Measurements from ENCODE around the gene ECE1.

ECE1 gene

DNA sequence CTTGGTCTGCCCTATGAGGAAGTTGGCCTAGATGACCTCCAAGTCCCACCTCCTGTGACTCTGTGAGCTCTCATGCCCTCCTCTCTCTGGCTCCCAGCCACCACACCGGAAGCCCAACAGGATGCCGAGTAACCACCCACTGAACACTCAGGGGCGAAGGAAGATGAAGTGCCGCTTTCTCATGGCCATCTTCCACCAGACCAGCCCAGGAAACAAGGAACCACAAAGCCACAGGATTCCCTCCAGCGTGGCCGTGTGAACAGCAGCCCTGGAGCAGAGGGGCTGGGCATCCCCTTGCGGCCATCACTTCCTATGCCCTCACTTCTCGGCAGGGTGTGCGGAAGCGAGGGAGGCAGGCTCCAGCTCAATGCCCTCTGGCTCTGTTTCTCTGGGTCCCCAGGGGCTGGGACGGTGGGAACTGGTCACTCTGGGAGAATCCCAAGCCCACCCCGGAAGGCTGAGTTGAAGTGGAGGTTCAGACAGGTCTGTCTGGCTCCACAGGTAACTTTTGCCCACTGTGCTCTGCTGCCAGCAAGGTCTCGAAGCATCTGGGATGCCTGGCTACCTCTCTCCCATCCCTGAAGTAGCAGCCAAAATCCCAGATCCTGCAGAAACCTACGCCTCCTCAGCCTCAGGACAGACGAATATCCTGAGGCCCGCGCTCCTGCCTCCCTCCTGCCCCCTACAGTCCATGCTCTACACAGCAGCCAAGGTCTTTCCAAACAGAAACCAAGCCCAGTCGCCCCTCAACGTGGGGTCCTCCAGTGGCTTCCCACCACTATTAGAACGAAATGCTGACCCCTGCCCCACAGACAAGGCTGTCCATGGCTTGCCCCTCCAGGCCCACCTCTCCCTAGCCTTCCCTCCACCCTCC, 44.2 kb upstream of the ECE1 start:
- Histone ChIP-seq H3K27ac (ENCODE audit: low read length) (no peak overlapping the region), H3K36me3 (ENCODE audit: control insufficient read depth, insufficient read depth, low read length) (no peaks in the 10 kb centered on the region), H3K4me3 (ENCODE audit: low read length) (no peak overlapping the region), H3K9me3 (ENCODE audit: control insufficient read depth, insufficient read depth, low read length) (no peaks in the 10 kb centered on the region), H3K27me3 (ENCODE audit: control insufficient read depth, insufficient read depth, low read length) (no peaks in the 10 kb centered on the region), H3K4me1 (ENCODE audit: control insufficient read depth, insufficient read depth, low read length) (peaks cover 12% of the 10 kb centered on the region)
- DNase-seq (ENCODE audit: low read depth, low spot score), result no peak
- WGBS (ENCODE audit: insufficient coverage, insufficient read length), result no CpG with 5 or more reads among the region's 20 CpGs

DNA sequence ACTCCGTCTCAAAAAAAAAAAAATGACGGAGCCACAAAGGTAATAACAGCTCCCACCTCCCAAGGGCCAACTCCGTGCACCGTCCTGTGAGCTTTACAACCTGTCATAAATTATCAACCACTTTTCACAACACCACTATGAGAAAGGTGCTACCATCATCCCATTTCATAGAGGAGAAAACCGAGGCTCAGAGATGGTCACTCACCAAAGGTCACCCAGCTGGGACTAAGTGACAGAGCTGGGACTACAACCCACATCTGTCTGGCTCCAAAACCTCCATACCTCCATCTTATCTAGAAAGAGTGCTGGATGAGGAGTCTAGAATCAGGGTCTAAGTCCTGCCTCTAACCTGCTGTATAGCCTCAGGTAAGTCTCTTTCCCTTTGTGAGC, 43.6 kb upstream of the ECE1 start:
- no peak for DNase-seq (ENCODE audit: low read depth, low spot score)
- Histone ChIP-seq H3K36me3 (ENCODE audit: control insufficient read depth, insufficient read depth, low read length) (no peaks in the 10 kb centered on the region), H3K27me3 (ENCODE audit: control insufficient read depth, insufficient read depth, low read length) (no peaks in the 10 kb centered on the region), H3K27ac (ENCODE audit: low read length) (no peak overlapping the region), H3K4me1 (ENCODE audit: control insufficient read depth, insufficient read depth, low read length) (peaks cover 17% of the 10 kb centered on the region), H3K4me3 (ENCODE audit: low read length) (no peak overlapping the region), H3K9me3 (ENCODE audit: control insufficient read depth, insufficient read depth, low read length) (no peaks in the 10 kb centered on the region)
- no CpG with 5 or more reads among the region's 5 CpGs for WGBS (ENCODE audit: insufficient coverage, insufficient read length)

DNA sequence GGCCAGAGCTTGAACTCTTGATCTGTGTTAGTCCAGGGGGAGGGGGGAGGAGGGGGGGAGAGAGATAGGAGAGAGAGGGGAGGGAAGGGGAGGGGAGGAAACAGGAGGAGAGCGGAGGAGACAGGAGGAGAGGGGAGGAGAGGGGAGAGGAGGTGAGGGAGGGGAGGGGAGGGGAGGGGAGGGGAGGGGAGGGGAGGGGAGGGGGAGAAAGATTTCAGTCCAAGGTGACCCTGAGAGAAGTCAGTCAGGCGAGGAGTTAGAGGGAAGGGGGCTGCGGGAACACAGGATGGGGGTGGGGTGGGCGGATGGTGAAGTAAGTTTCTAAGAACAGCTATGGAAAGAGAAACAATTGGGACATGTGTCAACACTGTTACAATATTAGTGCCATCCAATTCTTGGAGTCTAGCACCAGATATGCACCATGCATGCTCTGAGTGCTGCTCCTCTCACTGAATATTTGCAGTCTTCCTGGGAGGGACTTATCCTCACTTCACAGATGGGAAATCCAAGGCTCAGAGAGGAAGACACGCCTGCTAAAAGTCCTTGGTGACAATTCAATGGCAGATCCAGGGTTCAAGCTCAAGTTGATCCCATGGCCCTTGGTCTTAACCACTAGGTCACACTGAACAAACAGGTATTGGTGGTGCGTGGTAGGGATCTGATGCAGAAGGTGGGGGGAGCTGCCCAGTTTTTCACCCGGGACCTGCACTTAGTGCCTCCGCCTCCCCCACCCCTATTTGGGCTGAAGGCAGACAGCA, 42.5 kb upstream of the ECE1 start:
- Histone ChIP-seq H3K9me3 (ENCODE audit: control insufficient read depth, insufficient read depth, low read length) (no peaks in the 10 kb centered on the region), H3K4me1 (ENCODE audit: control insufficient read depth, insufficient read depth, low read length) (peaks cover 19% of the 10 kb centered on the region), H3K27ac (ENCODE audit: low read length) (no peak overlapping the region), H3K36me3 (ENCODE audit: control insufficient read depth, insufficient read depth, low read length) (no peaks in the 10 kb centered on the region), H3K27me3 (ENCODE audit: control insufficient read depth, insufficient read depth, low read length) (no peaks in the 10 kb centered on the region), H3K4me3 (ENCODE audit: low read length) (no peak overlapping the region)
- no peak for DNase-seq (ENCODE audit: low read depth, low spot score)
- no CpG with 5 or more reads among the region's 8 CpGs for WGBS (ENCODE audit: insufficient coverage, insufficient read length)

DNA sequence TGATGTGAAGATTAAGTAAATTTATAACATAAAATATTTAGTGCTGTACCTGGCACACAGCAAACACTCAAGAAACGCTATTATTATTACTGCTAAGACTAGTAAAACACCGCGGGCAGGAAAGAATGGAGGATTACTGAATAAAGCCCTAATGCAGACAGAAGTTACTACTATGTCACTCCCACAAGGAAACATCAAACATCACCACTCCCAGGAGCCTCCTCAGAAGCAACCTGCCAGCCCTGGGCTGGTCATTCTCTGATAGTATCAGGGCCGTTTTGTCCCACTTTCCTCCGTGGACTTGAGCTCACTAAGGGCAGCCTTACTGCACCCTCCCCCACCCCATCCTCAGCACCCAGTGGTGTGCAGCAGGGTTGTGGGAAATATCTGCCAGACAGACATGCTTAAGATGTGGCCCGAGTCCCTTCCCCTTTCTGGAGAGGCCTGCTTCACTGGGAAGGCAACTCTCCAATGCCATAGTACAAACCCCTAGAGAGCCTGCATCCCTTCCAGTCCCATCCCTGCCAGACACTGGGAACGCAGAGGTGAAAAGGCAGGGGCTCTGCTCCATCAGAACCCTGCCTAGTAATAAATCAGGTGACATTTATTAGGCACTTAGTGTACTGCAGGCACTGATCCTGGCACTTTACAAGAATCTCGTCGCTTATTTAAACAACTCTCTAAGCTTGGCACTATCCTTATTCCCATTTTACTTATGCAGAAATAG, 41.7 kb upstream of the ECE1 start:
- Histone ChIP-seq H3K27ac (ENCODE audit: low read length) (no peak overlapping the region), H3K4me1 (ENCODE audit: control insufficient read depth, insufficient read depth, low read length) (peaks cover 23% of the 10 kb centered on the region), H3K27me3 (ENCODE audit: control insufficient read depth, insufficient read depth, low read length) (no peaks in the 10 kb centered on the region), H3K36me3 (ENCODE audit: control insufficient read depth, insufficient read depth, low read length) (no peaks in the 10 kb centered on the region), H3K9me3 (ENCODE audit: control insufficient read depth, insufficient read depth, low read length) (no peaks in the 10 kb centered on the region), H3K4me3 (ENCODE audit: low read length) (no peak overlapping the region)
- no peak for DNase-seq (ENCODE audit: low read depth, low spot score)
- no CpG with 5 or more reads among the region's 9 CpGs for WGBS (ENCODE audit: insufficient coverage, insufficient read length)

DNA sequence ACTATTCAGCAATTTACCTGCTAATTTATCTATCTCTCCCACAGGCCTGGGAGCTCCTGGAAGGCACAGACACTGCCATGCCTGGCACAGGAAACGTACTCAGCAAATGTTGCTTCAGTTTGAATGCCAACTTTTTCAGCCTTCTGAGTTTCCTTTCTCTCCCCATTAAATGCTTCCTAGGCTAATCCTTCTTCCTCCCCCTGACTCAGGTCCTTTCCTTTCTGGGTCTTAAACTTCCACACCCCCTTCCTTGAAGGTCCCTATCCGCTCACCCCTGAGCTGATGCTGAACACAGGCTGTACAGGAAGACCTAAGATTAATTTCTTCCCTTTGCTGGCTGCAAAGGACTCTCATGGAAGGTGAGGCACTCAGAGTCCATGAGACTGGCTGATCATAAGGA, 40.3 kb upstream of the ECE1 start:
- Histone ChIP-seq H3K9me3 (ENCODE audit: control insufficient read depth, insufficient read depth, low read length) (no peaks in the 10 kb centered on the region), H3K27me3 (ENCODE audit: control insufficient read depth, insufficient read depth, low read length) (no peaks in the 10 kb centered on the region), H3K36me3 (ENCODE audit: control insufficient read depth, insufficient read depth, low read length) (no peaks in the 10 kb centered on the region), H3K4me3 (ENCODE audit: low read length) (no peak overlapping the region), H3K4me1 (ENCODE audit: control insufficient read depth, insufficient read depth, low read length) (peaks cover 27% of the 10 kb centered on the region), H3K27ac (ENCODE audit: low read length) (no peak overlapping the region)
- no peak for DNase-seq (ENCODE audit: low read depth, low spot score)
- WGBS (ENCODE audit: insufficient coverage, insufficient read length), result no CpG with 5 or more reads among the region's 2 CpGs

DNA sequence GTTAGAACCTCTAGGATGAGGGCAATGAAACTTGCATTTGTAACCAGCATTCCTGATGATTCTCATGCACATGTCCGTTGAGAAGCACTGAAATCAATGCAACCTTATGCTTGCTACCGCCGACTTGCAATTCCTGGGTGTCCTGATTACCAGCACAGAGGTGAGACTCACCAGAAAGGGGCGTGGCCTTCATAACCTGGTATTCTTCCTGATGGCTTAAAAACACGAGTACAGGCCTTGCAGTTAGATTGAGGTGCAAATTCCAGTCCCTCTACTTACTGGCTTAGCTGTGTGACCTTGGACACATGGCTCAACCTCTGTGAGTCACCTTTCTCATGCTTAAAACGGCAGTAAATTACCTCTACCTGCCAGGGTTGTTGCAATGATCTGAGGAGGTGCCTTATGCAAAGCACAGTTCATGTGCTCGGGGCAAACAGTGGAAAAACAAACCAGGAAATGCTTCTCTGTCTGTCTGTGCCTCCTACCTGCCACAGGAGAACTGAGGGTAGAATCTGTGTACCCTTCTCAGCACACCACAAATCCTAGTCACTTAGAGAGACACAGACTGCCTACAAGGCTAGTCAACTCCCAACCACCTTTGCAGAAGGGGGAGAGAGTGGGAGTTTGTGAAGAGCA, 39.1 kb upstream of the ECE1 start:
- Histone ChIP-seq H3K27me3 (ENCODE audit: control insufficient read depth, insufficient read depth, low read length) (no peaks in the 10 kb centered on the region), H3K9me3 (ENCODE audit: control insufficient read depth, insufficient read depth, low read length) (no peaks in the 10 kb centered on the region), H3K4me3 (ENCODE audit: low read length) (no peak overlapping the region), H3K4me1 (ENCODE audit: control insufficient read depth, insufficient read depth, low read length) (peaks cover 27% of the 10 kb centered on the region), H3K36me3 (ENCODE audit: control insufficient read depth, insufficient read depth, low read length) (no peaks in the 10 kb centered on the region), H3K27ac (ENCODE audit: low read length) (no peak overlapping the region)
- WGBS (ENCODE audit: insufficient coverage, insufficient read length), result no CpG with 5 or more reads among the region's 7 CpGs
- no peak for DNase-seq (ENCODE audit: low read depth, low spot score)

DNA sequence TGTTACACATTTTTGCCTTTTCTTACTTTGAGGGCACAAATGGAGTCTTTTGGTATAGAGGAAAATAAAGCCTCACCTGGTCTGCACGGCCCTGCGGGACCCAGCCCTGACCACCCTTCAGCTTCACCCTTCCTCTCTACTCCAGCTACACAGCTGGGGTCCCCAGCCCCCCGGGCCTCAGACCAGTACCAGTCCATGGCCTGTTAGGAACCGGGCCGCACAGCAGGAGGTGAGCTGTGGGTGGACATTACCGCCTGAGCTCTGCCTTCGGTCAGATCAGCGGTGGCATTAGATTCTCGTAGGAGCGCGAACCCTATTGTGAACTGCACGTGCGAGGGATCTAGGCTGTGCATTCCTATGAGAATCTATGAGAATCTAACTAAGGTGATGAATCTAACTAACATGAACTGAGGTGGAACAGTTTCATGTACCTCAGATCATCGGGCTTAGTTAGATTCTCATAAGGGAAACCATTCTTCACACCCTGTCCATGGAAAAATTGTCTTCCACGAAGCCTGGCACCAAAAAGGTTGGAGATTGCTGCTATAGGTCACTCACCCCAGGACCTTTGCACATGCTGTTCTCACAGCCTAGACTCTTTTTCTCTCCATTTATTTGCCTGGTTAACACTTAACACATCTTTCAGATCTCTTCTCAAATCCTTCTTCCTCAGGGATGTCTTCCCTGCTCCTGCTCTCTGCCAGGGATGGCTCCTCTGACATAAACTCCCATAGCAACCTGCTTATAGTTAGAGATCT, 37.5 kb upstream of the ECE1 start:
- DNase-seq (ENCODE audit: low read depth, low spot score), result no peak
- Histone ChIP-seq H3K27ac (ENCODE audit: low read length) (no peak overlapping the region), H3K36me3 (ENCODE audit: control insufficient read depth, insufficient read depth, low read length) (no peaks in the 10 kb centered on the region), H3K4me1 (ENCODE audit: control insufficient read depth, insufficient read depth, low read length) (peaks cover 27% of the 10 kb centered on the region), H3K4me3 (ENCODE audit: low read length) (no peak overlapping the region), H3K27me3 (ENCODE audit: control insufficient read depth, insufficient read depth, low read length) (no peaks in the 10 kb centered on the region), H3K9me3 (ENCODE audit: control insufficient read depth, insufficient read depth, low read length) (no peaks in the 10 kb centered on the region)
- no CpG with 5 or more reads among the region's 15 CpGs for WGBS (ENCODE audit: insufficient coverage, insufficient read length)

DNA sequence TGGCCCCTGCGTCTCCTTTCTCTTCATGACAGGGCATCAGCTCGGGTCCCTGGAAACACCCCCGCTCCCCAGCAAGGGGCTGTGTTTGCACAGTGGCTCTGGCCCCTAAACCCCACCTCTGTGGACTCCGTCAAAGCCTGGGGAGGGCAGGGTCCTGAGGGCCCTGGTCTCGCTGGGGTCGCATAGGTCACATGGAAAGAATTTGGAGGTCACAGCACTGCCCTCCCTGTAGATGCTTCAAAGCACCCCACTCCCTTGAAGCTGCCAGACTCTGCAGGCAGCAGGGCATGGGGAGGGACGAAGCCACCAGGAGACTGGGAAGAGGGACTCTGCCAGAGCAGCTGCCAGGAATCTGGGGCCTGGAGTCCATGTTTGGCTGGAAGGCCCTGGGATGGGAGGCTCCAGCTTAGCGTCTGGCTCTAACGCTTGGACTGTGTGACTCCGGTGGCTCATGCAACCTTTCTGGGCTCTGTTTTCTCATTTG, 36.6 kb upstream of the ECE1 start:
- Histone ChIP-seq H3K9me3 (ENCODE audit: control insufficient read depth, insufficient read depth, low read length) (no peaks in the 10 kb centered on the region), H3K36me3 (ENCODE audit: control insufficient read depth, insufficient read depth, low read length) (no peaks in the 10 kb centered on the region), H3K27me3 (ENCODE audit: control insufficient read depth, insufficient read depth, low read length) (no peaks in the 10 kb centered on the region), H3K27ac (ENCODE audit: low read length) (no peak overlapping the region), H3K4me1 (ENCODE audit: control insufficient read depth, insufficient read depth, low read length) (peaks cover 30% of the 10 kb centered on the region), H3K4me3 (ENCODE audit: low read length) (no peak overlapping the region)
- DNase-seq (ENCODE audit: low read depth, low spot score), result no peak
- no CpG with 5 or more reads among the region's 10 CpGs for WGBS (ENCODE audit: insufficient coverage, insufficient read length)

DNA sequence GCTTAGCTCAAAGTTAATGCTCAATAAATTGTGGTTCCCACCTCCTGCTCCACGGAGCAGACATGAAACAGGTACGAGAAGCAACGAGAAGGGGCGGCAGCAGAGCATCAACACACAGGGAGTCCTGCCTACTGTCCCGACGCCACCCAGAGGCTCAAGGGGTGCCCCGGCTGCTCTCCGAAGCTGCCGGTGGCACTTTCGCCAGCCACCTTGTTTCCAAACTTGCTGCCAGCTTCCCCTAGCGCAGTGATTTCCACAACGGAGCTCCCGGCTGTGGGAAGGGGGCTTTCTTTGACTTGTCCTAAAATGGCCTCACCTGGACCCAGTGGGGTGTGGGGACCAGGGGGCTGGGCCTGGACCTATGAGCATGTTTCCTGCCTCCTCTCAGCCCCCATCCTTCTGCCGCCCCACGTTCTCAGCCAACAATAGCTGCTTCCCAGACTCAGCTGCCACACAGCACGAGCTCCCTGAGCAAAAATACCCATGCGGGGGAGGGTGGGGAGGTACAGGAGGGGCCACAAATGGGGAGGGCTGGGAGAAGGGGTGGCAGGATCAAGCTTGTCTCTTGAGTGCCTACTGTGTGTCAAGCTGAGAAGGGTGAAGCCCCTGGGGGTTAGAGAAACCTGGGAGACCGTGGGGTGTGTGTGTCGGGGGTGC, 35.6 kb upstream of the ECE1 start:
- H3K27ac ChIP-seq (ENCODE audit: low read length), result no peak overlapping the region
- H3K9me3 ChIP-seq (ENCODE audit: control insufficient read depth, insufficient read depth, low read length), result no peaks in the 10 kb centered on the region
- H3K27me3 ChIP-seq (ENCODE audit: control insufficient read depth, insufficient read depth, low read length), result no peaks in the 10 kb centered on the region
- no CpG with 5 or more reads among the region's 19 CpGs for WGBS (ENCODE audit: insufficient coverage, insufficient read length)
- no peak for DNase-seq (ENCODE audit: low read depth, low spot score)
- H3K4me1 ChIP-seq (ENCODE audit: control insufficient read depth, insufficient read depth, low read length), result peaks cover 28% of the 10 kb centered on the region
- H3K36me3 ChIP-seq (ENCODE audit: control insufficient read depth, insufficient read depth, low read length), result no peaks in the 10 kb centered on the region
- H3K4me3 ChIP-seq (ENCODE audit: low read length), result no peak overlapping the region
